Ishikawa (cell line): ENCODE measurements around the gene SMIM32.

Experiments
- CEBPB ChIP-seq: IDR thresholded peaks from 2 replicates; pipeline ENCODE4 v1.6.1; 2012
- EP300 ChIP-seq: IDR thresholded peaks from 2 replicates; pipeline ENCODE4 v1.6.1; 2012; ENCODE audit warnings: borderline replicate concordance
- TAF1 ChIP-seq: IDR thresholded peaks from 2 replicates; pipeline ENCODE4 v1.6.1; 2012; ENCODE audit warnings: low read depth, mild to moderate bottlenecking
- TEAD4 ChIP-seq: IDR thresholded peaks from 2 replicates; pipeline ENCODE4 v1.6.1; 2012
- ZBTB7A ChIP-seq: IDR thresholded peaks from 2 replicates; pipeline ENCODE4 v1.6.1; 2012; ENCODE audit warnings: low read depth

DNA sequence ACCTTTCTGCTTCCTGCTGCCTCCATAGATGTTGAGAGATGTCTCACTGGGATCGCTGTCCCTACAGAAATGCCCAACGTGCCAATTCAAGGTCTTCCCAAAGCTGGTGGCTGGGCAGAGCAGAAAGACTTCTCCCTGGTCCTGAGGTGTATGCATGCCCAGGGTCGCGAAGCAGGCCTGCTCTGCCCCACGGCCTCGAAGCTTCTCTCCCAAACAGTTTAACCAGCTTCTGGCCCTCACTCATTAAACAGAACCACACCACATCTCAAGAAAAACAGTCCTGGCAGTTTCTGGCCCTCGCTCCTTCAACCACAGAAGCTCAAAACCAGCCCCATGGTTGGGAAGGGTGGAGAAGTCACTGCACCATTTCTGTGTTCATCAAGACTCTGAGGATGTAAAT, 14.7 kb upstream of the SMIM32 start:
- TF ChIP-seq ZBTB7A: no peak
- no peak for TF ChIP-seq TAF1
- no peak for TF ChIP-seq CEBPB
- TF ChIP-seq TEAD4: no peak
- no peak for TF ChIP-seq EP300
